OCI-LY7 (cell line): Measurements from ENCODE around the gene KCNK5. TPM values are rescaled to one million over a fixed set of nuclear protein-coding genes. Genes with fewer than 3 reads are reported as not detected.

Source experiments
- BruUV-seq: library from RNA; stranded (reverse); fragments of 400-500 nt; replicated peaks from 2 replicates; lab custom pipeline; 2021; lab: Mats Ljungman, UMichigan
- CTCF ChIA-PET: fragments of 300-600 bp; sonication (Branson Sonifier 250); formaldehyde crosslinking; loops from one replicate; lab custom pipeline; 2022; ENCODE audit warnings: antibody characterized with exemption; ENCODE audit not compliant: unreplicated experiment; lab: Charles Lee
- POLR2A ChIA-PET: fragments of 300-600 bp; sonication (Branson Sonifier 250); formaldehyde crosslinking; loops from one replicate; lab custom pipeline; 2022; ENCODE audit warnings: antibody characterized with exemption; lab: Charles Lee
- DNase-seq: peaks from one replicate; pipeline ENCODE4 v3.0.0-alpha.2; 2015; ENCODE audit warnings: low spot score
- H2AFZ ChIP-seq: fragments of 200-600 bp; sonication (generic), shearing (Covaris generic); 2 replicates; pipeline ENCODE4 v1.6.1; 2014; ENCODE audit warnings: mild to moderate bottlenecking, antibody characterized with exemption, low read length, moderate library complexity
- H3K27ac ChIP-seq: fragments of 200-600 bp; sonication (generic); 2 replicates; pipeline ENCODE4 v1.5.1; 2014; ENCODE audit warnings: mixed run types, low read depth, mild to moderate bottlenecking, moderate library complexity, low read length, inconsistent platforms; ENCODE audit not compliant: poor library complexity, severe bottlenecking
- H3K36me3 ChIP-seq: fragments of 200-600 bp; sonication (generic); 2 replicates; pipeline ENCODE4 v1.6.1; 2014; ENCODE audit warnings: mild to moderate bottlenecking, antibody characterized with exemption, low read length, moderate library complexity, mixed read lengths; ENCODE audit not compliant: insufficient read depth
- H3K4me1 ChIP-seq: fragments of 200-600 bp; sonication (generic); 2 replicates; pipeline ENCODE4 v1.5.1; 2014; ENCODE audit warnings: mild to moderate bottlenecking, low read length; ENCODE audit not compliant: insufficient read depth, poor library complexity, severe bottlenecking
- H3K4me2 ChIP-seq: fragments of 200-600 bp; sonication (generic); 2 replicates; pipeline ENCODE4 v1.6.1; 2014; ENCODE audit warnings: mild to moderate bottlenecking, low read length
- H3K4me3 ChIP-seq: fragments of 200-600 bp; sonication (generic); 2 replicates; pipeline ENCODE4 v1.5.1; 2014; ENCODE audit warnings: mild to moderate bottlenecking, low read depth, low read length; ENCODE audit not compliant: poor library complexity, severe bottlenecking
- H3K79me2 ChIP-seq: fragments of 200-600 bp; sonication (generic); 2 replicates; pipeline ENCODE4 v1.6.1; 2016; ENCODE audit warnings: low read depth, mild to moderate bottlenecking, low read length, moderate library complexity, mixed read lengths; ENCODE audit not compliant: insufficient read depth
- H3K9me2 ChIP-seq: fragments of 200-600 bp; sonication (generic); 2 replicates; pipeline ENCODE4 v1.6.1; 2016; ENCODE audit warnings: mild to moderate bottlenecking, low read length, mixed read lengths; ENCODE audit not compliant: insufficient read depth
- H3K9me3 ChIP-seq: fragments of 200-600 bp; sonication (generic); 2 replicates; pipeline ENCODE4 v1.6.1; 2014; ENCODE audit warnings: mild to moderate bottlenecking, mixed run types, low read length, mixed read lengths
- H4K20me1 ChIP-seq: fragments of 200-600 bp; sonication (generic); 2 replicates; pipeline ENCODE4 v1.6.1; 2014; ENCODE audit warnings: mild to moderate bottlenecking, antibody characterized with exemption, low read length, moderate library complexity, mixed read lengths; ENCODE audit not compliant: insufficient read depth
- EZH2phosphoT487 ChIP-seq: fragments of 200-600 bp; sonication (generic); IDR thresholded peaks from 2 replicates; pipeline ENCODE4 v1.6.1; 2018; ENCODE audit warnings: low read depth, borderline replicate concordance, mild to moderate bottlenecking, mixed run types, antibody characterized with exemption, low read length, moderate library complexity, mixed read lengths
- intact Hi-C: fragments of 100-400 bp; cut with micrococcal nuclease; formaldehyde crosslinking; loops from one replicate; pipeline ENCODE4 v1.10.0; 2022; ENCODE audit not compliant: unreplicated experiment
- total RNA-seq, 2 experiments: library from RNA; depleted of rRNA in 1 of 2; stranded (reverse); fragments of >200 nt in 1 of 2; shearing (Covaris generic) in 1 of 2; gene quantifications; 2 replicates each; pipeline ENCODE4 v1.2.3, GENCODE V29; 2014 to 2022
- TF ChIP-seq, protein P1 (sequence below): fragments of 200-600 bp; sonication (generic); conservative IDR thresholded peaks from 2 replicates; pipeline ENCODE4 v1.5.1; 2014; ENCODE audit warnings: mild to moderate bottlenecking, antibody characterized with exemption, low read length, moderate library complexity, mixed read lengths

The KCNK5 gene
- total RNA-seq, 2 experiments from 2014 or later = not detected

DNA sequence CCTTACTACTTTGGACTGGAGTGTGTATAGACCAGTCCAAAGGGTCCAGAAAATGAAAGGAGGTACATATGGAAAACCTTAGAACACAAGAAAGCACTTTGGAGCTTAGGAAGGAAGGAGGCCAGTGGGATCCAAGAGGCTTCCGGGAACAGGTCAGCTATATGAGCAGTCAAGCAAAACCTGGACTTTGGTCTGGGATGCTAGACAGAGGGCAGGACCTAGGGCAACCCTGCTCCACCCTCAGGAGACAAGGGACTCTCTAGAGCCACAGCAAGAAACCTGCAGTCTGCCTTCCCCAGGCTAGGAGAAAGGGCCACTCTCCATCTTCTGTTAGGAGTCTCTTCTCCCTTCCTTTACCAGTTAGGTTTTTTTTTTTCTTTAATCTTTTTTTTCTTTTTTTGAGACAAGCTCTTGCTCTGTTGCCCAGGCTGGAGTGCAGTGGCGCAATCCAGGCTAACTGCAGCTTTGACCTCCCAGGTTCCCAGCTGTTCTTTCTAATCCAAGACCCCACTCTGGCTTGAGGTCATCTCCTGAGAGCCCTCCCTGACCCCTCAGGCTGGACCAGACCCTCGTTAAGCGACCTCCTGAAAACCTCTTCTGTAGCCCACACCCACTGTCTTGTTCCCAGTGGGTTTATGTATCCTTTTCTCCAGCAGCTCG is 4.6 kb downstream of the KCNK5 start:
- CTCF ChIA-PET = no interaction called here
- Histone ChIP-seq H4K20me1 (no peaks in the 10 kb centered on the region), H3K27ac (no peak overlapping the region), H3K9me2 (no peaks in the 10 kb centered on the region), H3K4me2 (no peak overlapping the region), H3K36me3 (no peaks in the 10 kb centered on the region), H3K9me3 (no peaks in the 10 kb centered on the region), H3K79me2 (no peaks in the 10 kb centered on the region), H2AFZ (no peak overlapping the region), H3K4me1 (no peaks in the 10 kb centered on the region), H3K4me3 (no peak overlapping the region)
- no peak for TF ChIP-seq EZH2phosphoT487
- TF ChIP-seq, protein P1, sequence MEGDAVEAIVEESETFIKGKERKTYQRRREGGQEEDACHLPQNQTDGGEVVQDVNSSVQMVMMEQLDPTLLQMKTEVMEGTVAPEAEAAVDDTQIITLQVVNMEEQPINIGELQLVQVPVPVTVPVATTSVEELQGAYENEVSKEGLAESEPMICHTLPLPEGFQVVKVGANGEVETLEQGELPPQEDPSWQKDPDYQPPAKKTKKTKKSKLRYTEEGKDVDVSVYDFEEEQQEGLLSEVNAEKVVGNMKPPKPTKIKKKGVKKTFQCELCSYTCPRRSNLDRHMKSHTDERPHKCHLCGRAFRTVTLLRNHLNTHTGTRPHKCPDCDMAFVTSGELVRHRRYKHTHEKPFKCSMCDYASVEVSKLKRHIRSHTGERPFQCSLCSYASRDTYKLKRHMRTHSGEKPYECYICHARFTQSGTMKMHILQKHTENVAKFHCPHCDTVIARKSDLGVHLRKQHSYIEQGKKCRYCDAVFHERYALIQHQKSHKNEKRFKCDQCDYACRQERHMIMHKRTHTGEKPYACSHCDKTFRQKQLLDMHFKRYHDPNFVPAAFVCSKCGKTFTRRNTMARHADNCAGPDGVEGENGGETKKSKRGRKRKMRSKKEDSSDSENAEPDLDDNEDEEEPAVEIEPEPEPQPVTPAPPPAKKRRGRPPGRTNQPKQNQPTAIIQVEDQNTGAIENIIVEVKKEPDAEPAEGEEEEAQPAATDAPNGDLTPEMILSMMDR = no peak
- no peak for DNase-seq
- no TSS peak for BruUV-seq
- POLR2A ChIA-PET = interaction anchor here (0.7 kb wide), 1 partner anchor 15 kb away, joined by 3 read pairs; no protein-coding TSS in a partner anchor
- intact Hi-C loops = no loop called here

DNA sequence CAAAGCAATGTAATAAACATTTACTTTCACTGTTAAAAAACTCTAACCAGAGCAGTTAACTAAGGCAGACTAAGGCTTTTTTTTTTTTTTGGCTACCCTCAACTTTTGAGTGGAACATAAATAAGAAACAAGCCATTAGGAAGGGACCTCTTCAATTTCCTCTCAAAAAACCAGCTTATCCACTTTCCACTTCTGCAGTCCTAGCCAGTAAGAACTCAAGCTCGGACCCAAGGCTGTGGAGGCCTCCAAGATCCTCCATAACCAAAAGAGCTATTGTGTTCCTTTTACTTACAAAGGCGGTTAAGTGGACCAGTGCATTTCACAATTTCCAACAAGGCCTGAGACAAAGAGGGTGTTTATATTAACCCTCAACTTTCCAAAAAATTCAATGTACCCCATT is 5.3 kb downstream of the KCNK5 start:
- no peak for DNase-seq
- Histone ChIP-seq H3K9me2 (no peaks in the 10 kb centered on the region), H3K27ac (no peak overlapping the region), H3K4me2 (no peak overlapping the region), H3K79me2 (no peaks in the 10 kb centered on the region), H2AFZ (no peak overlapping the region), H3K4me3 (no peak overlapping the region), H3K4me1 (peaks cover 2% of the 10 kb centered on the region), H4K20me1 (no peaks in the 10 kb centered on the region), H3K36me3 (no peaks in the 10 kb centered on the region), H3K9me3 (no peaks in the 10 kb centered on the region)
- ChIA-PET CTCF (no interaction called here), POLR2A (interaction anchor here (0.7 kb wide), 1 partner anchor 16 kb away, joined by 3 read pairs; no protein-coding TSS in a partner anchor)
- TF ChIP-seq, protein P1 = no peak
- no peak for TF ChIP-seq EZH2phosphoT487
- BruUV-seq = no TSS peak
- intact Hi-C loops = no loop called here

DNA sequence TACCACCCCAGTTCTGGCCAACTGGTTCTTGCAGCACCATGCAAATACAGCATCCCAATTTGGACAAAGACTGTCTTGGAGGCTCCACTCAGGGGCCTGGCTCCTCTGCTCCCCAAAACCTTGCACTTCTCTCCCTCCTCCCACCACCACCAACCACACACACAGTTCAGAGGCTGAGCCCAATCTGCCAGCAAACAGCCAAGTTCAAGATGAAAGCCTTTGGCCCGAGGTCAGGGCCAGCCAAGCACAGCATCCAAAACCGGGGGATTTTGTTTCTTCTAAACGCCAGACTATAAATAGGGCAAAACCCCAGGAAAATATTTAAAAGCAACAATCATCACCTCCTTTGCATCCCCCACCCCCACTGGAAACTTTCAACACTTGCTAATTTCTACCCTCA is 5.7 kb downstream of the KCNK5 start:
- no TSS peak for BruUV-seq
- H3K9me2 ChIP-seq = no peaks in the 10 kb centered on the region
- ChIA-PET POLR2A (no interaction called here), CTCF (no interaction called here)
- no peak for TF ChIP-seq EZH2phosphoT487
- TF ChIP-seq, protein P1 = no peak
- no peak overlapping the region for H3K27ac ChIP-seq
- DNase-seq = no peak
- H2AFZ ChIP-seq = no peak overlapping the region
- H3K36me3 ChIP-seq = no peaks in the 10 kb centered on the region
- intact Hi-C loops = no loop called here
- no peaks in the 10 kb centered on the region for H3K9me3 ChIP-seq
- H4K20me1 ChIP-seq = no peaks in the 10 kb centered on the region
- H3K79me2 ChIP-seq = no peaks in the 10 kb centered on the region
- no peak overlapping the region for H3K4me3 ChIP-seq
- H3K4me2 ChIP-seq = no peak overlapping the region
- peaks cover 4% of the 10 kb centered on the region for H3K4me1 ChIP-seq
